B cell (primary cell): Measurements from ENCODE around the gene CTSD. TPM values are rescaled to one million over a fixed set of nuclear protein-coding genes. Genes with fewer than 3 reads are reported as not detected.

Experiments
- ATAC-seq: fragments of 200-7000 bp; cut with Tn5 transposase; one replicate; pipeline ENCODE4 v1.10.0; 2021; ENCODE audit warnings: low read depth, mild to moderate bottlenecking, moderate number of reproducible peaks, moderate library complexity
- CTCF ChIA-PET: fragments of 350-600 bp; sonication (Branson Sonifier 250); formaldehyde crosslinking; loops from one replicate; lab custom pipeline; 2021; ENCODE audit warnings: antibody characterized with exemption, inconsistent platforms; lab: Charles Lee
- POLR2A ChIA-PET: fragments of 350-600 bp; sonication (Branson Sonifier 250); formaldehyde crosslinking; loops from one replicate; lab custom pipeline; 2021; ENCODE audit warnings: antibody characterized with exemption; lab: Charles Lee
- DNase-seq: peaks from one replicate; pipeline ENCODE4 v3.0.0; 2013
- H2AFZ ChIP-seq: 2 replicates; pipeline ENCODE4 v1.6.1; 2012; ENCODE audit warnings: mild to moderate bottlenecking, low read depth, low read length; ENCODE audit not compliant: insufficient read depth, poor library complexity, severe bottlenecking
- H3K27ac ChIP-seq, 2 donors: 1 replicate in 1 of 2; 2 replicates in 1 of 2; pipeline ENCODE4 v1.5.1; 2012 to 2013; ENCODE audit warnings: low read length in 2 of 2, mild to moderate bottlenecking in 2 of 2, moderate library complexity in 1 of 2
- H3K27me3 ChIP-seq, 4 experiments: fragments of 200-600 bp in 1 of 4; sonication (generic) in 1 of 4; replicated peaks in 1 of 4; 1 replicate in 2 of 4; 2 replicates in 2 of 4; pipeline versions ENCODE4 v1.6.1 to v1.7.0; 2013 to 2016; ENCODE audit warnings: low read length in 3 of 4, mild to moderate bottlenecking in 2 of 4, mixed read lengths in 1 of 4, moderate library complexity in 1 of 4; ENCODE audit not compliant: insufficient read depth in 4 of 4, control insufficient read depth in 3 of 4; ENCODE audit errors: control extremely low read depth in 1 of 4
- H3K36me3 ChIP-seq, 2 experiments: replicated peaks in 1 of 2; 1 replicate in 1 of 2; 2 replicates in 1 of 2; pipeline versions ENCODE4 v1.6.1 to v1.7.1; 2013; ENCODE audit warnings: low read length in 1 of 2; ENCODE audit not compliant: insufficient read depth in 2 of 2, control insufficient read depth in 1 of 2; ENCODE audit errors: control extremely low read depth in 1 of 2, extremely low read depth in 1 of 2
- H3K4me1 ChIP-seq, 2 donors: fragments of 200-600 bp in 1 of 2; sonication (generic) in 1 of 2; 1 replicate in 1 of 2; 2 replicates in 1 of 2; pipeline versions ENCODE4 v1.5.1 to v1.6.1; 2013 to 2017; ENCODE audit warnings: low read length in 2 of 2; ENCODE audit not compliant: control insufficient read depth in 2 of 2, insufficient read depth in 2 of 2
- H3K4me2 ChIP-seq: replicated peaks from 2 replicates; pipeline ENCODE3; 2012; ENCODE audit warnings: mild to moderate bottlenecking, low read depth, low read length; ENCODE audit not compliant: poor library complexity, severe bottlenecking
- H3K4me3 ChIP-seq, 5 experiments: fragments of 200-600 bp in 1 of 5; sonication (generic) in 1 of 5; 1 replicate in 3 of 5; 2 replicates in 2 of 5; pipeline versions ENCODE4 v1.5.1 to v1.7.0; 2011 to 2016; ENCODE audit warnings: low read length in 4 of 5, mild to moderate bottlenecking in 4 of 5, low read depth in 2 of 5, control low read depth in 1 of 5, moderate library complexity in 1 of 5; ENCODE audit not compliant: insufficient read depth in 1 of 5; ENCODE audit errors: control extremely low read depth in 1 of 5, extremely low read depth in 1 of 5
- H3K79me2 ChIP-seq: fragments of 200-600 bp; sonication (generic); one replicate; pipeline ENCODE4 v1.6.0; 2016; ENCODE audit warnings: low read length; ENCODE audit not compliant: control insufficient read depth, insufficient read depth
- H3K9ac ChIP-seq: fragments of 200-600 bp; sonication (generic); 2 replicates; pipeline ENCODE4 v1.6.1; 2017; ENCODE audit warnings: mild to moderate bottlenecking, low read length, moderate library complexity
- H3K9me3 ChIP-seq, 3 donors: one replicate each; pipeline versions ENCODE4 v1.6.1 to v1.7.1; 2013; ENCODE audit warnings: low read length in 2 of 3; ENCODE audit not compliant: control insufficient read depth in 2 of 3, insufficient read depth in 1 of 3; ENCODE audit errors: control extremely low read depth in 1 of 3
- H4K20me1 ChIP-seq: 2 replicates; pipeline ENCODE4 v1.6.0; 2012; ENCODE audit warnings: mild to moderate bottlenecking, low read length; ENCODE audit not compliant: insufficient read depth, control insufficient read depth, poor library complexity, severe bottlenecking
- H3K27ac Mint-ChIP-seq: one replicate; pipeline ENCODE4 v1.8.0; 2021; ENCODE audit warnings: mixed read lengths
- H3K27me3 Mint-ChIP-seq: one replicate; pipeline ENCODE4 v1.8.0; 2021; ENCODE audit warnings: mixed read lengths
- H3K4me1 Mint-ChIP-seq: one replicate; pipeline ENCODE4 v1.8.0; 2021; ENCODE audit warnings: mixed read lengths
- H3K4me3 Mint-ChIP-seq: one replicate; pipeline ENCODE4 v1.8.0; 2021; ENCODE audit warnings: mixed read lengths
- H3K9me3 Mint-ChIP-seq: one replicate; pipeline ENCODE4 v1.8.0; 2022; ENCODE audit warnings: mixed read lengths; ENCODE audit not compliant: insufficient read depth
- CTCF ChIP-seq: fragments of 200-600 bp; IDR thresholded peaks from one replicate; pipeline ENCODE4 v1.8.0; 2022; ENCODE audit warnings: antibody characterized with exemption, mild to moderate bottlenecking
- EZH2 ChIP-seq: IDR thresholded peaks from 2 replicates; pipeline ENCODE4 v1.6.1; 2012; ENCODE audit warnings: borderline replicate concordance, low read depth, mild to moderate bottlenecking, moderate library complexity, low read length; ENCODE audit not compliant: insufficient read depth, poor library complexity, severe bottlenecking
- WGBS: methylation state at CpG from one replicate; pipeline ENCODE4 v1.1.5; 2013; ENCODE audit warnings: missing lambda C conversion rate; ENCODE audit not compliant: insufficient coverage; 5-methylcytosine and 5-hydroxymethylcytosine counted together
- intact Hi-C: fragments of 100-400 bp; cut with micrococcal nuclease; formaldehyde crosslinking; loops from one replicate; pipeline ENCODE4 v1.10.0; 2022
- polyA plus RNA-seq: library from polyadenylated mRNA; depleted of rRNA; stranded (reverse); fragments of >200 nt; gene quantifications from 2 replicates; pipeline ENCODE4 v1.2.3, GENCODE V29; 2012
- total RNA-seq, 2 donors: library from RNA; stranded (reverse); fragments of 120-200 nt in 1 of 2; gene quantifications; 1 replicate in 1 of 2; 2 replicates in 1 of 2; pipeline versions ENCODE4 v1.2.3 to v1.2.4, GENCODE V29; 2013 to 2022

Gene CTSD
- total and polyA plus RNA-seq, 2 donors (not counting 1 experiment from before 2014, with no cell fraction given), result 42.2 to 83.5 TPM

DNA sequence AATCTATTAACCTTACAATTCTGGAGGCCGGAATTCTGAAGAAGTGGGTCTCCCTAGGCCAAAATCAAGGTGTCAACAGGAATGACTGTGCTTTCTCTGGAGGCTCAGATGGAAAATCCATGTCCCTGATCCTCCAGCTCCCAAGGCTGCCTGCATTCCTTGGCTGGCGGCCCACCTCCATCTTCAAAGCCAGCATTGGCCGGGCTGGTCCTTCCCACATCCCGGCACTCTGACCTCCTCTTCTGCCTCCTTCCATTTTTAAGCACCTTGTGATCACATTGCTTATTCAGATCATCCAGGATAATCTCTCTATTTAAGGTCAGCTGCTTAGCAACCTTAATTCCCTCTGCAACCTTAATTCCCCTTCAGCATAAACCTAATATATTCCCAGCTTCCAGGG is 22.7 kb upstream of the CTSD start:
- H2AFZ ChIP-seq, result no peak overlapping the region
- CTCF ChIA-PET, result no interaction called here
- H3K9me3 ChIP-seq, result no peaks in the 10 kb centered on the region
- peaks cover 2% of the 10 kb centered on the region for H3K4me1 Mint-ChIP-seq
- intact Hi-C loops, result no loop called here
- H3K4me3 ChIP-seq, result no peak overlapping the region
- ATAC-seq (no peak), DNase-seq (no peak)
- 96% methylated on average over 4 of the region's 4 CpGs for WGBS
- no peaks in the 10 kb centered on the region for H4K20me1 ChIP-seq
- H3K27me3 Mint-ChIP-seq, result peaks cover 5% of the 10 kb centered on the region
- TF ChIP-seq CTCF (no peak), EZH2 (no peak)
- H3K27ac ChIP-seq, result no peak overlapping the region
- no peaks in the 10 kb centered on the region for H3K79me2 ChIP-seq
- POLR2A ChIA-PET, result no interaction called here
- peaks cover 0 to 2% of the 10 kb centered on the region in 2 donors for H3K4me1 ChIP-seq
- H3K36me3 ChIP-seq, result no peaks in the 10 kb centered on the region
- no peak overlapping the region for H3K9ac ChIP-seq
- no peak overlapping the region for H3K4me3 Mint-ChIP-seq
- no peak overlapping the region for H3K27ac Mint-ChIP-seq
- no peaks in the 10 kb centered on the region for H3K9me3 Mint-ChIP-seq
- no peaks in the 10 kb centered on the region for H3K27me3 ChIP-seq
- no peak overlapping the region for H3K4me2 ChIP-seq

DNA sequence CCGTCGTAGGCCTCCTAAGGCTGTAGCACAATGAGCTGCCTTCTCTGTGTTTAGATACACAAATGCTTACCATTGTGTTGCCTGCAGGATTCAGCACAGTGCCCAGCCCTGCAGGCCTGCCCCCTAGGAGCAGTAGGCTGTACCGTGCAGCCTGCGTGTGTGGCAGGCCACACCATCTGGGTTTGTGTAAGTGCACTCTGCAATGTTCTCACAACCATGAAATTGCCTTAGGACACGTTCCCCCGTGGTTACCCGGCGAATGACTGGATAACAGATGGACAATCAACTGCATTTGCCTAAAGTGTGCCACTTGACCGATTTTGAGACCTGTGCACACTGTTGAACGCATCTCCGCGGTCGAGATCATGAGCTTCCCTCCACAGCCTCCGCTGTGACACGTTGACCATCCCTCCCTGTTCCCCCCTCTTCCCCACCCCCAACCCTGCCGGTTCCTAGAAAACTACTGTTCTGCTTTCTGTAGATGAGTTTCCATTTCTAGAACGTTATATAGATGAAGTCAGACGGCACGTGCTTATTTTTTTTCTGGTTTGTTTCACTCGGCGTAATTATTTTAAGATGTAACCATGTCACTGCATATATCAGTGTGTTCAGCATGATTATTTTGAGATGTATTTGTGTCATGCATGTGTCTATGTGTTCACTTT is 22.2 kb upstream of the CTSD start:
- H3K4me3 Mint-ChIP-seq, result no peak overlapping the region
- CTCF ChIA-PET, result interaction anchor here (0.7 kb wide), 1 partner anchor 107 kb away, joined by 3 read pairs; no protein-coding TSS in a partner anchor
- ATAC-seq (no peak), DNase-seq (no peak)
- Histone ChIP-seq H3K27ac (no peak overlapping the region), H3K4me3 (no peak overlapping the region), H3K27me3 (no peaks in the 10 kb centered on the region), H3K4me1 (peaks cover 0 to 8% of the 10 kb centered on the region in 2 donors), H3K36me3 (no peaks in the 10 kb centered on the region), H3K9me3 (no peaks in the 10 kb centered on the region), H4K20me1 (no peaks in the 10 kb centered on the region), H3K9ac (no peak overlapping the region), H2AFZ (no peak overlapping the region), H3K4me2 (no peak overlapping the region), H3K79me2 (no peaks in the 10 kb centered on the region)
- intact Hi-C loops, result no loop called here
- POLR2A ChIA-PET, result no interaction called here
- TF ChIP-seq EZH2, result no peak
- no peak for TF ChIP-seq CTCF
- no peak overlapping the region for H3K27ac Mint-ChIP-seq
- no peaks in the 10 kb centered on the region for H3K9me3 Mint-ChIP-seq
- peaks cover 5% of the 10 kb centered on the region for H3K27me3 Mint-ChIP-seq
- peaks cover 8% of the 10 kb centered on the region for H3K4me1 Mint-ChIP-seq
- WGBS, result 86% methylated on average over 17 of the region's 21 CpGs
